HG02840 (cell line): Measurements from ENCODE around the gene NCR3LG1.

Source experiments
- ATAC-seq: cut with Tn5 transposase; IDR thresholded peaks from one replicate; pipeline ENCODE4 v1.9.1; 2021; ENCODE audit warnings: mild to moderate bottlenecking, moderate library complexity, moderate number of reproducible peaks; ENCODE audit not compliant: unreplicated experiment, low FRiP score

The NCR3LG1 gene

DNA sequence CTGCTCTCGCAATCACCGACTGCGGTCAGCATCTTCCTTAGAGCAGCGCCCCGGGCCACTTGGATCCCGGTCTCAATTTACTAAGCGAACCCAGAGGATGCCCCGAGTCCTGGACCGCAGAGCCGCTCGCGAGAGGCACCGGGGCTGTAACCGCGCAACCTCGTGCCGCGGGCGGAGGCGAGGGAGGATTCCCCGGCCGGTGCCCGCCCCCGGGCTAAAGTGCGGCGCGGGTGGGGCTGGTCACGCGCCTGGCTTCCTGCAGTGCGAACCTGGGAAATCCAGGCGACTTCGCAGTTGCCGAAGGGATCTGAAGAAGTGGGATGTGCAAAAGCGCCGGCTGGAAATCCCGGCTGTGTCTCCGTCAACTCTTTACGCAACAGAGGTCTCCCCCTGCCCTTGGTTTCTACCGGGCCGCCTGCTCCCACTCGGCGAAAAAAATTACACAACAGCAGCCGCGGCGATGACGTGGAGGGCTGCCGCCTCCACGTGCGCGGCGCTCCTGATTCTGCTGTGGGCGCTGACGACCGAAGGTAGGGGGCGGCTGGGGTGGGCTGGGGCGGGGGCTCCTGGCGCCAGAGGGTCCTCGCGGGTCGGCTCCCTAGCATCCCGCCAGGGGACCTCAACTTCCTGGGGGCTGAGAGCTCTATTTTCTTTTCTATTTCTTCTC, at the start of gene NCR3LG1:
Gene NCR3LG1, plus strand, starts transcription at position 291 of the 667 bp plus-strand sequence. Its CDS starts 170 bp downstream, at position 461.
- no peak for ATAC-seq

GRCh38 chr11:17313349-17314231, 38.0 kb upstream of the NCR3LG1 start:
- no peak for ATAC-seq

DNA sequence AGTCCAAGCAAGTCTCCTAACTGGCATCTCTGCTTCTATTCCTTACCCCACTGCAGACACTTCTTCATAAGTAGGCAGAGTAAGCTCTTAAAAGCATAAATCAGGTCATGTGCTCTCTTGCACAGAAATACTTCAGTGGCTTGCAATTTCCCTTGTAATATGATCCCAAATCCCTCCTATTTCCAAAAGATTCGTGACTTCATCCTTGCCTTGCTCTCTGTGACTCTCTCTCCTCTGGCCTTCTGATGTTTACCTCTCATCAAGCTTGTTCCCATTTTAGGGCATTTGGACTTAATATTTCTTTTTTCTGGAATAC, 37.4 kb upstream of the NCR3LG1 start:
- ATAC-seq = no peak

DNA sequence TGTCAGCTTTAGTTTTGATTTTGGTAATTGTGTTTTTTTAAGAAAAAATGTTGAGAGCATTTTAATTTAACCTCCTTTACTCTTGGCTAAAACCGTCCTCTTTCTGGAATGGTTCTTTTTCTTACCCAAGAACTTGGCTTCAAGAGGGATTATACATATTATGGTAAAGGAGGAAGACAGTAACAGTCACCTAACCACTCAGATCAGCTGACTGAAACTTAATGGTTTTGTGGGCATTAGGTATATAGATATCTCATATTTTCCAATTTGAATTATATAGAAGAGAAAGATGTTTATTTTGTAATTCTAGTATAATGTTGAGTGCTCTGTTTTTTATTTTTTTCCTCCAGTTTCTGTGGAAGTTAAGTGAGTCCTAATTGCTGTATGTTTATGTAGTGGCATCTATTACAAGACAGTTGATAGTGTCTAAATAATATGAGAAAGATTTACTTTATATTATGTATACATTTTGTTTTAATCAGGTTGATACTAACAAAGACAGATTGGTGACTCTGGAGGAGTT, 36.6 kb upstream of the NCR3LG1 start:
- no peak for ATAC-seq

DNA sequence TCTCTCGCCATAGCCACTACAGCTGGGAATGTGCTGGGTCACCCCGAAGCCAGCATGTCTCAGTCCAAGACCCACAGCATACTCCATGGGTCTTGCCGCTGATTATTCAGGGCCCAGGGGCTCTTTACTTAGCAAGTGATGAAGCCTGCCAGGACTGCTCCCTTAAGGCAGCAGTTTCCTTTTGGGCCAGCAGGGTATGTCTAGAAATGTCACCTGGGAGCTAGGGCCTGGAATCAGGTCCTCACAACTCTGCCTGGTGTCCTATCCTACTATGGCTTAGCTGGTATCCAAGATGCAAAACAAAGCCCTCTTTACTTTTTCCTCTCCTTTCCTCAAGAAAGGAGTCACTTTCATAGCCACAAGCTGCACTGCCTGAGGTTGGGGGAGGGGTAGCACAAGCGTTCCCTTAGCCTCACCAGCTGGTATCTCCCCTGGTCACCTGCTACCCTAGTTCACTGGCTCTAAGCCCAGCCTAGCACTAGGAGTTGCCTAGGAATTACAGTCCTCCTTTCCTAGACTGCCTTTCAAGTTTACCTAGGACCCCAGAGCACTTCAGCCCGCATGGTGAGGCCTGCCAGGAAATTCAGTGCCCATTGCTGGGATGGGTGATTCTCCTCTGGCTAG, 22.6 kb upstream of the NCR3LG1 start:
- no peak for ATAC-seq

DNA sequence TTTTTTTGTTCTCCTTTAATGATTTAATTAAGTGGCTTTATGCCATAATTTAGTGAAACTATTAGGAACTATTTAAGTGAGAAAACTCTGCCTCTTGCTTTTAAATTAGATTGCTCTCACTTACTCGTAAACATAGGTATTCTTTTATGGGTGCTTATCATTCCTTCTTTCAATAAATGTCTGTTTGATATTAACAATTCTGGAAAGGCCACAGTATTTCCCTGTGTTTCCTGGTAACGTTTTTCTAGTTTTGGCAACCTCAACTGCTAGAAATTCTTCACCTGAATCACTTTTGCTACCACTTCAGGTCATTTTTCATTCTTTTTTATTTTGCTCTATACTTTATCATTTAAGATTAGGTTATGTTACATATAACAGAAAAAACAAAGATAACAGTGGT, 19.9 kb upstream of the NCR3LG1 start:
- ATAC-seq = no peak

GRCh38 chr11:17333799-17334586, 17.6 kb upstream of the NCR3LG1 start:
- ATAC-seq = no peak

DNA sequence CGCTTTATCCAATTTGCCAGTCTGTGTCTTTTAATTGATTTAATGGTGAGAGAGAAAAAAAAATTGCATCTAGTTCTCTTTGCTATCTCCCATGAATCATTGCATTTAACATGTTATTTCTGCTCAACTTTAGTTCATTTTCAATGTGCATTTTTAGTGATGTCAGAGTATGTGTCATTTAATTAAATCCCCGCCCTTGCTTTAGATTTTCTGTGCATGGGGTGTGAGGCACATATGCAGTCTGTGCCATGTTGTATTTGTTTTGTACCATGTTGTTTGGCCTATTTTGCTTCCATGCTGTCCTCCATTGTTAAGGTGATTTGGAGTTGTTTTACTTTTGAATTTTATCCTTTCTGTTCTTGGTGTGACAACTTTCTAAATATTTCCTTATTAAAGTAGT, 8.3 kb upstream of the NCR3LG1 start:
- no peak for ATAC-seq

DNA sequence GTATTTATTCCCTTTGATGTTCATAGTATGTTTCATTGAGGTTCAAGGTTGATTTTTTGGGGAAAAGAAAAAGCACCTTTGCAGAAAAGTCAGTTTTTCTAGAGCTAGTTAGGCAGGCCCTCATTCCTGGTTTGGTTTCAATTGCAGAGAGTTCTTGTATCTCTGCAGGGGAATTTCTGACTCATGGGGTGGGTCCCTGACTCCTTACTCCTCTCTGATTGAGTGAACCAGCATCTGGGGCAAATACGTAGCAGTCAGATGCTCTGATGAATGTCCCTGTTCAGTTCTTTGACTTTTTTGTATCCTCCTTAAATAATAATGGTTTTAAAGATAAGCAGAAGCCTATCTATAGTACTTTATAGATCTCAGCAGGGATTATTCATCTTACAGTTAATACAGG, 7.7 kb upstream of the NCR3LG1 start:
- ATAC-seq = no peak

GRCh38 chr11:17347676-17348075, 3.9 kb upstream of the NCR3LG1 start:
- no peak for ATAC-seq

DNA sequence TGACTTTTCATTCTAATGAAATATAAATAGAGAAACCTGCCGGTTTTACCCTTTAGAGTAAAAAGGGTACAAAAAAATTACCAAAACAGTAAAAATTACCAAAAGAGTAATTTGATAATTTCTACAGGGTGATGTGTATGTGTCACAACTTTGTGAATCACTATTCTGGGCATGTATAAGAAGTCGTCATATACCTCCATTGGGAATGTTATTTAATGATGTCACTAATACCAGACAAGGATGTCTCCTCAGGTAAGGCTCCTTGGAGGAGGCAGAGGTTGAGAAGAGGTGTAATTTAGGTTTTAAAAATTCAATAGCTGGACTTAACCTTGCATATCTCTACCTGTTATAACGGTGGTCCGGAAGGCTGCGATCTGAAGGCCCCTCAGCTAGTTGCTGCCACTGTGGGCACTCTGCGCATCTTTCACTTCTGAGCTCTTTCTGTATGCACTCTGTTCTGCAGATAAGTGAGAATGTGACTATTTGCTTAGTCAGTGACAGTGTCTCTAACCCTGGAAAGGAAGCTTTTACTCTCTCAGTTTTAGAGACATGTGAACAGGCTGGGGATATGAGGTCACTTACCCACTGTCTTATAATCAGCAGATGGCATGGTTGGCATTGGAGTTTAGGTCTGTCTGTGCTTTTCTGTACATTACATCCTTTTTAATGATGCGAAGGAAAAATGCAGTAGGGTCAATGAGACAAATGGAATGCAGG, 987 bp upstream of the NCR3LG1 start:
- ATAC-seq = no peak

DNA sequence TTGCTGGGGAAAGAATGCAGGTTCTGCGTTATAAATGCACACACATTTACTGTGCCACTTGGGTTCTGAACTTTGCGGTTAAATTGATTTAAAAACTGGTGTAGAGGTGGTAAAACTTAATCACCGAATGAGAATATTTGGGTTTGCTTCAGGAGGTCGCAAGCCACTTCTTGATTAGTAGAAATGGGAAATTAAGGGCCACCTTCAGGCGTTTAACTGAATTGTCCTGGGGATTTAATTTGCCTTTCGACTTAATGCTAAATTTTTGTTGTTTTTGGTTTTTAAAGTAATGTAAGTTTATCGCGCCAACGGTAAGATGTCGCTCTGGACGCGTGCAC, 459 bp upstream of the NCR3LG1 start:
- no peak for ATAC-seq

DNA sequence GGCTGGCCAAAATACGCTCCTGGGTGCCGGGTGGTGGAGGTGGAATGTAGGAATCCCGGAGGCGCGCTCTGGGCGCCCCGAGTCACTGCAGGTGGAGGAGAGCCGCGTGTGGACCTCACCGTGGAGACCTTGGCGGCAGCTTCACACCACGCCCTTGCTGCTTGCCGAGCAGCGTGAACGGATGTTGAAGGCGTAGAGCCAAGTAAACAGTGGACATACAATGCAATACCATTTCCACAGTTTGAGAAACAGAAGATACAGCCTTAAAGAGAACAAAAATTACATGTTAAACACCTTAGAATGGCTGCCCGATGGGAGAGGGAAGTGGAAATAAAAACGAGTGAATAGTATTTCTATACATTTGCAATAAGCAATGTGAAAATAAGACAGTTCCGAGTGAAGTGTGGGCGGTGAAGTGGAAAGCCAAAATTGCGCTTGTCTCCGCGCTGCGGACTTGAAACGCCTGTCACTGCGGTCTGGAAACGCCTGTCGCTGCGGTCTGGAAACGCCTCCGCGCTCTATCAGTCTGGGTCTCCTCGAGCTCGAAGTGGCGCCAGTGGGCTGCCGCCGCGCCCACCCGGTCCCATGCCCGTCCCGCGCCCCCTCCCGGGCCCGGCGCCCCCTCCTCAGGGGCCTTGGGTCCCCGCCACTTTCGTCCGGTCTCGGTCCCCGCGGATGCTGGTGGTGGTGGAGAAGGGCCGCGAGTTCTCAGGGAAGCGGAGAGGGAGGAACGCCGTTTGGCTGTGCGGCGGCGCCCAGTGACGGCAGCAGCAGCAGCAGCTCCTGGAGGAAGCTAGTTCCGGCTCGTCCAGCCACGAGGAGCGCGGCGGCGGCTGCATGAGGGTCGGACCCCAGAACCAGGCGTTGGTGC, 1.6 kb downstream of the NCR3LG1 start:
- no peak for ATAC-seq

DNA sequence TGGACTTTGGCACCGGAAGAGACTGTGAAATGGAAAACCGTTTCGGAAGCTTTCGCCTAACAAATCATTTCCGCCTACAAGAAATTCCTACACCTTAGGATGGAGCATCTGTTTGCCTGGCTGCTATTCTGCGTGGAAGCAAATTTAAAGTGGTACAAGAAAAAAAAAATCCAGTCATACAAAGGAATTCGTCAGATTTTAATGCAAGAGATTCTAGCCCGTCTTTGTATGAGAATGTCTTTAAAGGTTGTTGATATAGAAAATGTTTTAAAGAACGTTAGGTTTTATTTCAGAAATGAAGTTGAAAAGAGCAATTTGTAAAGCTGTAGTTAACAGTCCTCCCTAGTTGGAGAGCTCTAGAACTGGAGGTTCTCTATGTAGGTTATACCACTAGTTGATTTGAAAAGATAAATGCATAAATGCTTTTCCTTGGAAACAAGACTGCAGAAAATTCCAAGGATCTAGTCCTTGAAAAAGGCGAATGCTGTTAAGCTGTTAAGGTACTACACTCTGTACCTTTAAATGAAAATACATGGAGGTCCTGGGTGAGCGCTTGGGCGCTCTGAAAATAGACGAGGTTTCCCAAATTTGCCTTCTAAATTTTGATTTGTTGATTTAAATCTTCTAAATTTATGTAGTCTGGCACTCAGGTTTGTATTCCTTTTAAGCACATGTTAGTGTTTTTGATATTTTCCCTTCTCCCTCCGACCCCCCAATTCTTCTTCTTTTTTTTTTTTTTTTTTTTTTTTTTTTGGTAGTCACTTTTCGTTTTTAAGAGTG, 2.4 kb downstream of the NCR3LG1 start:
- ATAC-seq = no peak

GRCh38 chr11:17354601-17354991, 3.0 kb downstream of the NCR3LG1 start:
- peak; percentile 49 for ATAC-seq

- ATAC-seq = no peak
Measured at GRCh38 chr11:17366495-17366894, 14.9 kb downstream of the NCR3LG1 start.

DNA sequence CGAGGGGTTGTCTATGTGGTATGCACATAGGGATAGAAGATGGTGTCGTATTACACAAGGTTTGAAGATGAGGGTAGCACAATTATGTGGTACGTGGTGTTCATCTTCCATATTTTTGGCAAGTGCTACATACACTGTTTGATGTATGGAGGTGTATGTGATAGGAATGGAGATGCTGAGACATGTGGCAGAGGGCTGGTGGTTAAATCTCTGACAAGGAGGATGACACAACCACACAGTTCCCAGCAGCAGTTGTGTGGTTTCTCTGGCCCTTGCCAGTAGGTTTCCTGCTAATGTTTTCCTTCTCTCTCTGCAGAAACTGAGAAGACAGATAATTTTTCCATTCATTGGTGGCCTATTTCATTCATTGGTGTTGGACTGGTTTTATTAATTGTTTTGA, 17.0 kb downstream of the NCR3LG1 start:
- ATAC-seq = no peak

DNA sequence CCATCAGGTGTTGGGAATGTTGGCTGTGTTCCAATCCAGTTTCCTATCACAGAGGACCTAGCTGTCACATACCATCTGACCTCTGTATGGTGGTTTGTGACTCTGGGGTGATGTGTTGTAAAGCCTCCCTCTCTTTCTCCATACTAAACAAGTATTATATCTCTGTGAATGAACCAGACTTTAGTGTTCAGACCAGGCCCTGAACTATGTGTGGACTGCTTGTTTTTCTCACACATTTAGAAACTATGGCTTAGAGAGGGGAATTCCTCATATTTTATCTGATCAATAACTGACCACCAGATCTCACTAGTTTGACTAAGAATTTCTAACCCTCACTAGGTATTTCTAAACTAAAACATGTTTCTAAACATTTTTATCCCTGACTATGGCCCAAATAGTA, 17.5 kb downstream of the NCR3LG1 start:
- ATAC-seq = no peak
